ENCODE data around the gene MGRN1.

The MGRN1 gene

DNA sequence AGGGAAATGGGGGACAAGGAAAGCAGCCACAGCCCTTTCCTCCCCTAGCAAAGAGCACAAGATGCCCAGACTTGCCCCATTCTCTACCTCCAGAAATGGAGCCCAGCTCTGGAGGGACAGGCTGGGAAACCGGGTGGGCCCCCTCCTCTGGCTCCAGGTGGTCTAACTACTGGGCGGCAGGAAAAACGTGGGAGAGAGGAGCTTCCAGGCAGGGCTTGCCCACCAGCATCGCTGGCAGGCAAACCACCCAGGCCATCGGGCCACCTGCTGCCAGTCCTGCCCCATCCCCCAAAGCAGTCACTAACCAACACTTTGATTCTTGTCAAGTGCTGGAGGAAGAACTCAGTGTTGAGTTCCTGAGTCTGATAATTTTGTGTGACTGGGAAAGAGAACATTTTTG, 93.8 kb downstream of the MGRN1 start:
- ChIA-PET CTCF (interaction anchor here (1.2 kb wide), 1 partner anchor 406 kb away, joined by 3 read pairs; no protein-coding TSS in a partner anchor), POLR2A (no interaction called here)
- no peaks in the 10 kb centered on the region for H3K27me3 ChIP-seq (replicated peaks in 2 of 5; ENCODE audit: control insufficient read depth in 4 of 5, insufficient read depth in 5 of 5, low read length in 4 of 5)
- no peaks in the 10 kb centered on the region for H3K9me3 ChIP-seq (ENCODE audit: control extremely low read depth in 1 of 5, control insufficient read depth in 4 of 5, insufficient read depth in 2 of 5, low read depth in 1 of 5, low read length in 4 of 5)
- H3K36me3 ChIP-seq (ENCODE audit: control insufficient read depth in 4 of 4, insufficient read depth in 4 of 4, low read length in 3 of 4): peaks cover 5 to 24% (median 15%) of the 10 kb centered on the region in 4 experiments
- no peak overlapping the region for H3K4me3 ChIP-seq (ENCODE audit: control insufficient read depth in 1 of 7, extremely low read depth in 1 of 7, insufficient read depth in 4 of 7, low read depth in 2 of 7, low read length in 6 of 7)
- no peak overlapping the region for H3K27ac ChIP-seq (ENCODE audit: insufficient read depth in 1 of 2, low read depth in 1 of 2, low read length in 2 of 2, poor library complexity in 1 of 2, severe bottlenecking in 2 of 2)
- WGBS (ENCODE audit: insufficient coverage): 87% methylated on average over 3 of the region's 5 CpGs
- H3K4me1 ChIP-seq (ENCODE audit: control extremely low read depth in 1 of 4, control insufficient read depth in 4 of 4, insufficient read depth in 4 of 4, low read length in 3 of 4): no peaks in the 10 kb centered on the region
- DNase-seq: no peak

GRCh38 chr16:4723071-4723767, 98.6 kb downstream of the MGRN1 start:
- no peaks in the 10 kb centered on the region for H3K9me3 ChIP-seq (ENCODE audit: control extremely low read depth in 1 of 5, control insufficient read depth in 4 of 5, insufficient read depth in 2 of 5, low read depth in 1 of 5, low read length in 4 of 5)
- H3K4me1 ChIP-seq (ENCODE audit: control extremely low read depth in 1 of 4, control insufficient read depth in 4 of 4, insufficient read depth in 4 of 4, low read length in 3 of 4): no peaks in the 10 kb centered on the region
- peaks cover 5 to 39% (median 20%) of the 10 kb centered on the region in 4 experiments for H3K36me3 ChIP-seq (ENCODE audit: control insufficient read depth in 4 of 4, insufficient read depth in 4 of 4, low read length in 3 of 4)
- H3K4me3 ChIP-seq (ENCODE audit: control insufficient read depth in 1 of 7, extremely low read depth in 1 of 7, insufficient read depth in 4 of 7, low read depth in 2 of 7, low read length in 6 of 7): no peak overlapping the region
- DNase-seq: no peak
- 95% methylated on average over 6 of the region's 14 CpGs for WGBS (ENCODE audit: insufficient coverage)
- ChIA-PET POLR2A (no interaction called here), CTCF (interaction anchor here (1.4 kb wide), 1 partner anchor 13 kb away, joined by 5 read pairs; no protein-coding TSS in a partner anchor)
- H3K27ac ChIP-seq (ENCODE audit: insufficient read depth in 1 of 2, low read depth in 1 of 2, low read length in 2 of 2, poor library complexity in 1 of 2, severe bottlenecking in 2 of 2): no peak overlapping the region
- H3K27me3 ChIP-seq (replicated peaks in 2 of 5; ENCODE audit: control insufficient read depth in 4 of 5, insufficient read depth in 5 of 5, low read length in 4 of 5): no peaks in the 10 kb centered on the region

DNA sequence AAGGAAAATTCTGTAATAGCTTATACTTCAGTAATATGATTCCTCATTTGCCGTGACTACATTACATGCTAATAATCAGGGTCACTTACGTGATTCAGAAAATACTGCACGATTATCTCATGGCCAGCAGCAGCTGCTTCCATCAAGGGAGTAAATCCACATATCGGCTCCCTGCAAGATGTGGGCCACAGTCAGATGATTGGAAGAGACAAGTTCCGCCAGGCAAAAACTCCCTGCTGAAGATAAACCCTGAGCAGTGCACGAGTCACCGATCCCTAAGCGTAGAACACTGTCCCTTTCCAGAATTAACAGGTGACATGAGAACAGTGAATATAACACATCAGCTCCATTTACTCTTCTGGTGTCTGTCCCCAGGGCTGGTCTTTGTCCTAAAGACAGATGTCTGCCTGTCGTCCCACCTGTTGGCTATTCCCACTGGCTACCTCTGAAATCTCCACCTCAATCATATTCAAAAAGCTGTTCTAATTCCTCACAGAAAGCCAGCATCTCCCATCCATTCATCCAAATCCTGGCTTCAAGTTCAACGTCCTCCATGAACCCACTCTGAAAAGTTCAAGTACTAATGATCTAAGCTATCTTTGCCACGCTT, 100.1 kb downstream of the MGRN1 start:
- no peak for DNase-seq
- WGBS (ENCODE audit: insufficient coverage): 96% methylated on average over 8 of the region's 11 CpGs
- ChIA-PET CTCF (interaction anchor here (1.4 kb wide), 1 partner anchor 14 kb away, joined by 5 read pairs; no protein-coding TSS in a partner anchor), POLR2A (interaction anchor here (1.7 kb wide), 1 partner anchor 10 kb away, joined by 6 read pairs; the partner anchor contains the start of genes ANKS3 and DNAAF8)
- no peaks in the 10 kb centered on the region for H3K9me3 ChIP-seq (ENCODE audit: control extremely low read depth in 1 of 5, control insufficient read depth in 4 of 5, insufficient read depth in 2 of 5, low read depth in 1 of 5, low read length in 4 of 5)
- H3K27ac ChIP-seq (ENCODE audit: insufficient read depth in 1 of 2, low read depth in 1 of 2, low read length in 2 of 2, poor library complexity in 1 of 2, severe bottlenecking in 2 of 2): no peak overlapping the region
- no peak overlapping the region for H3K4me3 ChIP-seq (ENCODE audit: control insufficient read depth in 1 of 7, extremely low read depth in 1 of 7, insufficient read depth in 4 of 7, low read depth in 2 of 7, low read length in 6 of 7)
- no peaks in the 10 kb centered on the region for H3K27me3 ChIP-seq (replicated peaks in 2 of 5; ENCODE audit: control insufficient read depth in 4 of 5, insufficient read depth in 5 of 5, low read length in 4 of 5)
- H3K36me3 ChIP-seq (ENCODE audit: control insufficient read depth in 4 of 4, insufficient read depth in 4 of 4, low read length in 3 of 4): peaks cover 5 to 44% (median 27%) of the 10 kb centered on the region in 4 experiments
- H3K4me1 ChIP-seq (ENCODE audit: control extremely low read depth in 1 of 4, control insufficient read depth in 4 of 4, insufficient read depth in 4 of 4, low read length in 3 of 4): no peaks in the 10 kb centered on the region

DNA sequence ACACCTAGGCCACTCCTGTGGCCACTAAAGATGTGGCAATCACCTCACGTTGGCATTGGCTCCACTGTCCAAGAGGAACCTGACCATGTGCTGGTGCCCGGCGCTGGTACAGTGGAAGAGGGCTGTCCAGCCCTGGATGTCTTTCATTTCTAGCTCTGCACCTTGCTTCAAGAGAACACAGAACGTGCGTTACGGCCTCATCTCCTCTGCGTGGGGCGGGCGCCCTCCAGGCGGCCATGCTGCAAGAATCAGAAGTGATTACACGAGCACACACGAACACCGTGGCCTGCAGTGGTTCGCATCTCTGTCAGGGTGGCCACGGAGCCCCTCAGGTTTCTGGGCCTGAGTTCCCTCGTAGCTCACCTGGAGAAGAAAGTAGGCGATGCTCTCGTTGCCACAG, 102.0 kb downstream of the MGRN1 start:
- H3K4me3 ChIP-seq (ENCODE audit: control insufficient read depth in 1 of 7, extremely low read depth in 1 of 7, insufficient read depth in 4 of 7, low read depth in 2 of 7, low read length in 6 of 7): no peak overlapping the region
- H3K27me3 ChIP-seq (replicated peaks in 2 of 5; ENCODE audit: control insufficient read depth in 4 of 5, insufficient read depth in 5 of 5, low read length in 4 of 5): no peaks in the 10 kb centered on the region
- 95% methylated on average over 18 of the region's 18 CpGs for WGBS (ENCODE audit: insufficient coverage)
- H3K36me3 ChIP-seq (ENCODE audit: control insufficient read depth in 4 of 4, insufficient read depth in 4 of 4, low read length in 3 of 4): peaks cover 5 to 49% (median 31%) of the 10 kb centered on the region in 4 experiments
- POLR2A ChIA-PET: no interaction called here
- H3K4me1 ChIP-seq (ENCODE audit: control extremely low read depth in 1 of 4, control insufficient read depth in 4 of 4, insufficient read depth in 4 of 4, low read length in 3 of 4): no peaks in the 10 kb centered on the region
- H3K9me3 ChIP-seq (ENCODE audit: control extremely low read depth in 1 of 5, control insufficient read depth in 4 of 5, insufficient read depth in 2 of 5, low read depth in 1 of 5, low read length in 4 of 5): no peaks in the 10 kb centered on the region
- DNase-seq: no peak
- CTCF ChIA-PET: no interaction called here
- no peak overlapping the region for H3K27ac ChIP-seq (ENCODE audit: insufficient read depth in 1 of 2, low read depth in 1 of 2, low read length in 2 of 2, poor library complexity in 1 of 2, severe bottlenecking in 2 of 2)

DNA sequence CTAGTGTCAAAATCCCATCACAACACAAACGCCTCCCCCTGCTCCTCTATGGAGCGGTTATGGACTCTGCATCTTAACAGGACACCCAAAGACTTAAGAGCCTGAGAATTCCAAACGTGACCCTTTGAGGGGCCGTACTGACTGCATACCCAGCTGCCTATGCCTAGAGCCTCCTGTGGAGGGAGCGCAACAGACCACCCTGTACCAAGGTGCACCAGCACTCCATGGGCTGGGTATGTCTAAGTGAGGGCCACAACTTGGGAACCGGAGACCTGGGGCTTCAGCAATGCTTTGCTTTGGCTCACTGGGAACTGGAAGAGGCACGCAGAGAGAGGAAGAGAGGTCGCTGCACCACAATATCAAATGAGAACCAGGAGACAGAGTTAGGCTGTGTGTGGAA, 104.0 kb downstream of the MGRN1 start:
- H3K27ac ChIP-seq (ENCODE audit: insufficient read depth in 1 of 2, low read depth in 1 of 2, low read length in 2 of 2, poor library complexity in 1 of 2, severe bottlenecking in 2 of 2): no peak overlapping the region
- POLR2A ChIA-PET: interaction anchor here (0.6 kb wide), 1 partner anchor 208 kb away, joined by 3 read pairs; the partner anchor contains the start of gene PPL
- peaks cover 7 to 50% (median 26%) of the 10 kb centered on the region in 4 experiments for H3K36me3 ChIP-seq (ENCODE audit: control insufficient read depth in 4 of 4, insufficient read depth in 4 of 4, low read length in 3 of 4)
- CTCF ChIA-PET: no interaction called here
- WGBS (ENCODE audit: insufficient coverage): 100% methylated on average over 8 of the region's 8 CpGs
- peaks cover 3 to 8% (median 4%) of the 10 kb centered on the region in 4 experiments for H3K4me1 ChIP-seq (ENCODE audit: control extremely low read depth in 1 of 4, control insufficient read depth in 4 of 4, insufficient read depth in 4 of 4, low read length in 3 of 4)
- H3K27me3 ChIP-seq (replicated peaks in 2 of 5; ENCODE audit: control insufficient read depth in 4 of 5, insufficient read depth in 5 of 5, low read length in 4 of 5): no peaks in the 10 kb centered on the region
- H3K4me3 ChIP-seq (ENCODE audit: control insufficient read depth in 1 of 7, extremely low read depth in 1 of 7, insufficient read depth in 4 of 7, low read depth in 2 of 7, low read length in 6 of 7): no peak overlapping the region
- DNase-seq: no peak
- no peaks in the 10 kb centered on the region for H3K9me3 ChIP-seq (ENCODE audit: control extremely low read depth in 1 of 5, control insufficient read depth in 4 of 5, insufficient read depth in 2 of 5, low read depth in 1 of 5, low read length in 4 of 5)

DNA sequence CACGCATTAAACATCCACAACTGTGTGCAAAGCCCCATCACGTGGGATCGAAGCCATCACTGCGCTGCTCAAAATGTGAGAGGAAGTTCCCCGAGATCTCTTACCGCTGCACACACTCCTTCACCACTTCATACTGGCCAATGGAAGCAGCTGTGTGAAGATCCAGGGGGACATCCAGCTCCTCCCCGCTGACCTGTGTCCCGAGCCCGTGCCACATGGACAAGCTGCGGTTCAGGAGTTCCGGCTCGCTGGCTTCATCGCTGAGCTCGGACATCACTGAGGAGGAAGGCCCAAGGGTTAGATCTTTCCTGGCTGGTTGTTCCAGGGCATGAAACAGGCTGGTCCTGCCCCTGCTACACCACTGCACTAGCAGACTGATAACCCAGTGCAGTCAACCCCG, 105.2 kb downstream of the MGRN1 start:
- WGBS (ENCODE audit: insufficient coverage): 96% methylated on average over 14 of the region's 15 CpGs
- no peak for DNase-seq

More for the DNA sequence above, 105.2 kb downstream of the MGRN1 start:
- H3K27ac ChIP-seq (ENCODE audit: insufficient read depth in 1 of 2, low read depth in 1 of 2, low read length in 2 of 2, poor library complexity in 1 of 2, severe bottlenecking in 2 of 2): no peak overlapping the region
- H3K9me3 ChIP-seq (ENCODE audit: control extremely low read depth in 1 of 5, control insufficient read depth in 4 of 5, insufficient read depth in 2 of 5, low read depth in 1 of 5, low read length in 4 of 5): no peaks in the 10 kb centered on the region
- no peaks in the 10 kb centered on the region for H3K27me3 ChIP-seq (replicated peaks in 2 of 5; ENCODE audit: control insufficient read depth in 4 of 5, insufficient read depth in 5 of 5, low read length in 4 of 5)
- H3K4me3 ChIP-seq (ENCODE audit: control insufficient read depth in 1 of 7, extremely low read depth in 1 of 7, insufficient read depth in 4 of 7, low read depth in 2 of 7, low read length in 6 of 7): no peak overlapping the region
- ChIA-PET CTCF (interaction anchor here (1.4 kb wide), 1 partner anchor 13 kb away, joined by 3 read pairs; no protein-coding TSS in a partner anchor), POLR2A (no interaction called here)
- peaks cover 7 to 41% (median 19%) of the 10 kb centered on the region in 4 experiments for H3K36me3 ChIP-seq (ENCODE audit: control insufficient read depth in 4 of 4, insufficient read depth in 4 of 4, low read length in 3 of 4)
- peaks cover 3 to 13% (median 7%) of the 10 kb centered on the region in 4 experiments for H3K4me1 ChIP-seq (ENCODE audit: control extremely low read depth in 1 of 4, control insufficient read depth in 4 of 4, insufficient read depth in 4 of 4, low read length in 3 of 4)

All from common myeloid progenitor, CD34-positive (primary cell).